ENCODE data around the gene EIF3L.
A peak's percentile ranks its signal among the peaks of the same experiment; 100 is the strongest.

The EIF3L gene

GRCh38 chr22:37932401-37932800, 83.2 kb downstream of the EIF3L start:
- TF ChIP-seq GLIS3 (CRISPR knock-in tag; IDR thresholded peaks at IDR 0.05): no peak
- ATAC-seq: no peak

DNA sequence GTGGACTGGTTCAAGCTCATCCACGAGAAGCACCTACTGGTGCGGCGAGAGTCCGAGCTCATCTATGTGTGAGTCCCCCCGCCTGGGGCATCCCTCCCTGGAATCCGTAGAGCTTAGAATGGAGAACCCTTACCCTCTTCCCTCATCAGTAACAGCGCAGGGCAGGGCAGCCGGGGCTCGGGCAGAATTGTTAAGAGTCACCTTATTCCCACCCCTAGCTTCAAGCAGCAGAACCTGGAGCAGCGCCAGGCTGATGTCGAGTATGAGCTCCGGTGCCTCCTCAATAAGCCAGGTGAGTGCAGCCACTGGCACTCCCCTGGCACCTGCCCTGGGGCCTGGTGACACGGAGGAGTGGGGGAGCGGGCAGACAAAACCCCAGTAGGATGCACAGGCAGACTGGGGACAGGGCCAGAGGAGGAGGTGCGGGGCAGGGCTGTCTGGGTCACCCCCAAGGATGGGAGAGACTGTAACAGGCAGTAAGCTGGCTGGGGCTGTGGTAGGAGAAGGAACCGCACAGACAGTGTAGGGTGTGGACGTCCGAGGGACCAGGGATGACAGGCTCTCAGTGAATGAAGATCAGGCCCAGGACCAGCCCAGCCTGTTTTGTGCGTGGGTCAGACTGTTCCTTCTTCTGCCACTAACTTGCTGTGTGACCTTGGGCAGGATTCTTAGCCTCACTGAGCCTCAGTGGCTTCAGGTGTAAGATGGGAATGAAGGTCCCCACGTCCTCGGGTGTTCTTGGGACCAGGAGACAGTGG, 83.8 kb downstream of the EIF3L start:
- TF ChIP-seq ZNF8 (CRISPR knock-in tag; IDR thresholded peaks at IDR 0.05) (no peak), ZFP3 (CRISPR knock-in tag; IDR thresholded peaks at IDR 0.05) (no peak), TOX (CRISPR knock-in tag; IDR thresholded peaks at IDR 0.05; ENCODE audit: borderline replicate concordance) (no peak), ZC3H10 (CRISPR knock-in tag; IDR thresholded peaks at IDR 0.05) (no peak), CSDC2 (CRISPR knock-in tag; IDR thresholded peaks at IDR 0.05) (no peak), ESRRG (CRISPR knock-in tag; IDR thresholded peaks at IDR 0.05) (no peak), GLIS3 (CRISPR knock-in tag; IDR thresholded peaks at IDR 0.05) (no peak), TCF4 (CRISPR knock-in tag; IDR thresholded peaks at IDR 0.05; ENCODE audit: borderline replicate concordance) (no peak), BACH2 (CRISPR knock-in tag; IDR thresholded peaks at IDR 0.05; ENCODE audit: borderline replicate concordance) (no peak), CSRNP3 (CRISPR knock-in tag; IDR thresholded peaks at IDR 0.05) (no peak), ARNTL (CRISPR knock-in tag; IDR thresholded peaks at IDR 0.05; ENCODE audit: borderline replicate concordance, low read depth) (no peak), ZNF70 (CRISPR knock-in tag; IDR thresholded peaks at IDR 0.05) (no peak), OSR1 (CRISPR knock-in tag; IDR thresholded peaks at IDR 0.05) (no peak)
- TF ChIP-seq, protein P1, sequence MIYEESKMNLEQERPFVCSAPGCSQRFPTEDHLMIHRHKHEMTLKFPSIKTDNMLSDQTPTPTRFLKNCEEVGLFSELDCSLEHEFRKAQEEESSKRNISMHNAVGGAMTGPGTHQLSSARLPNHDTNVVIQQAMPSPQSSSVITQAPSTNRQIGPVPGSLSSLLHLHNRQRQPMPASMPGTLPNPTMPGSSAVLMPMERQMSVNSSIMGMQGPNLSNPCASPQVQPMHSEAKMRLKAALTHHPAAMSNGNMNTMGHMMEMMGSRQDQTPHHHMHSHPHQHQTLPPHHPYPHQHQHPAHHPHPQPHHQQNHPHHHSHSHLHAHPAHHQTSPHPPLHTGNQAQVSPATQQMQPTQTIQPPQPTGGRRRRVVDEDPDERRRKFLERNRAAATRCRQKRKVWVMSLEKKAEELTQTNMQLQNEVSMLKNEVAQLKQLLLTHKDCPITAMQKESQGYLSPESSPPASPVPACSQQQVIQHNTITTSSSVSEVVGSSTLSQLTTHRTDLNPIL (CRISPR knock-in tag; IDR thresholded peaks at IDR 0.05; ENCODE audit: low read depth): no peak
- ATAC-seq: no peak

GRCh38 chr22:37933711-37934376, 84.6 kb downstream of the EIF3L start:
- peak; percentile 99 for ATAC-seq
- TF ChIP-seq ZNF565 (CRISPR knock-in tag; conservative IDR thresholded peaks at IDR 0.05; ENCODE audit: low read depth) (no peak), CSDC2 (CRISPR knock-in tag; IDR thresholded peaks at IDR 0.05) (no peak), GLIS3 (CRISPR knock-in tag; IDR thresholded peaks at IDR 0.05) (no peak), CSRNP3 (CRISPR knock-in tag; IDR thresholded peaks at IDR 0.05) (no peak), ZC3H10 (CRISPR knock-in tag; IDR thresholded peaks at IDR 0.05) (no peak), ESRRG (CRISPR knock-in tag; IDR thresholded peaks at IDR 0.05) (no peak), ZFP3 (CRISPR knock-in tag; IDR thresholded peaks at IDR 0.05) (no peak), ZNF70 (CRISPR knock-in tag; IDR thresholded peaks at IDR 0.05) (no peak), ZFP30 (CRISPR knock-in tag; IDR thresholded peaks at IDR 0.05) (no peak), PPARA (CRISPR knock-in tag; IDR thresholded peaks at IDR 0.05; ENCODE audit: borderline replicate concordance) (no peak), TSHZ2 (CRISPR knock-in tag; IDR thresholded peaks at IDR 0.05) (no peak), TOX (CRISPR knock-in tag; IDR thresholded peaks at IDR 0.05; ENCODE audit: borderline replicate concordance) (no peak), OSR1 (CRISPR knock-in tag; IDR thresholded peaks at IDR 0.05) (no peak)
- TF ChIP-seq, protein P2, sequence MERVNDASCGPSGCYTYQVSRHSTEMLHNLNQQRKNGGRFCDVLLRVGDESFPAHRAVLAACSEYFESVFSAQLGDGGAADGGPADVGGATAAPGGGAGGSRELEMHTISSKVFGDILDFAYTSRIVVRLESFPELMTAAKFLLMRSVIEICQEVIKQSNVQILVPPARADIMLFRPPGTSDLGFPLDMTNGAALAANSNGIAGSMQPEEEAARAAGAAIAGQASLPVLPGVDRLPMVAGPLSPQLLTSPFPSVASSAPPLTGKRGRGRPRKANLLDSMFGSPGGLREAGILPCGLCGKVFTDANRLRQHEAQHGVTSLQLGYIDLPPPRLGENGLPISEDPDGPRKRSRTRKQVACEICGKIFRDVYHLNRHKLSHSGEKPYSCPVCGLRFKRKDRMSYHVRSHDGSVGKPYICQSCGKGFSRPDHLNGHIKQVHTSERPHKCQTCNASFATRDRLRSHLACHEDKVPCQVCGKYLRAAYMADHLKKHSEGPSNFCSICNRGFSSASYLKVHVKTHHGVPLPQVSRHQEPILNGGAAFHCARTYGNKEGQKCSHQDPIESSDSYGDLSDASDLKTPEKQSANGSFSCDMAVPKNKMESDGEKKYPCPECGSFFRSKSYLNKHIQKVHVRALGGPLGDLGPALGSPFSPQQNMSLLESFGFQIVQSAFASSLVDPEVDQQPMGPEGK (CRISPR knock-in tag; IDR thresholded peaks at IDR 0.05; ENCODE audit: borderline replicate concordance): no peak
- TF ChIP-seq, protein P1 (CRISPR knock-in tag; IDR thresholded peaks at IDR 0.05; ENCODE audit: low read depth): no peak
